ENCODE results near the gene DERL3.
A peak's percentile ranks its signal among the peaks of the same experiment; 100 is the strongest.

The DERL3 gene

GRCh38 chr22:23801238-23801821 is 37.5 kb downstream of the DERL3 start:
- no peak for DNase-seq

- no peak for DNase-seq
Observed at GRCh38 chr22:23800297-23801237, 38.2 kb downstream of the DERL3 start.

GRCh38 chr22:23796461-23796860 is 42.3 kb downstream of the DERL3 start:
- DNase-seq, result no peak

GRCh38 chr22:23793326-23793725 is 45.5 kb downstream of the DERL3 start:
- no peak for DNase-seq

GRCh38 chr22:23791738-23792645 is 46.8 kb downstream of the DERL3 start:
- DNase-seq, result no peak

- no peak for DNase-seq
Observed at GRCh38 chr22:23790819-23791737, 47.7 kb downstream of the DERL3 start.

GRCh38 chr22:23789638-23790037 is 49.2 kb downstream of the DERL3 start:
- DNase-seq, result no peak

- DNase-seq, result no peak
Observed at GRCh38 chr22:23789121-23789520, 49.7 kb downstream of the DERL3 start.

GRCh38 chr22:23787910-23788309 is 50.9 kb downstream of the DERL3 start:
- DNase-seq, result no peak

GRCh38 chr22:23787600-23787896 is 51.3 kb downstream of the DERL3 start:
- no peak for DNase-seq

- peak; percentile 84 to 97 for DNase-seq
Observed at GRCh38 chr22:23786752-23787599, 51.8 kb downstream of the DERL3 start, which contains the start of gene SMARCB1. TSS of gene SMARCB1 (plus strand) at chr22:23786966. CDS start at chr22:23787170, 204 bp downstream.

- no peak for DNase-seq
Observed at GRCh38 chr22:23786261-23786710, 52.5 kb downstream of the DERL3 start.

All from inflammatory macrophage treated with lipopolysaccharide for 1 hour (primary cell).